Mesenchymal stem cell (in vitro differentiated cells and primary cell): ENCODE data around the gene KCNK18. TPM values are rescaled to one million over a fixed set of nuclear protein-coding genes. Genes with fewer than 3 reads are reported as not detected.

Experiments
- DNase-seq: peaks from one replicate; pipeline ENCODE4 v3.0.0-alpha.2; 2013
- H2AFZ ChIP-seq: one replicate; pipeline ENCODE4 v1.6.1; 2013; ENCODE audit warnings: low read depth, mild to moderate bottlenecking, control low read depth, inconsistent platforms, low read length, moderate library complexity
- H2AK5ac ChIP-seq: 2 replicates; pipeline ENCODE4 v1.6.1; 2013; ENCODE audit warnings: low read length, moderate library complexity, mild to moderate bottlenecking, inconsistent platforms; ENCODE audit not compliant: severe bottlenecking
- H2BK120ac ChIP-seq: one replicate; pipeline ENCODE4 v1.6.1; 2013; ENCODE audit warnings: low read depth, mild to moderate bottlenecking, inconsistent platforms, low read length, moderate library complexity
- H2BK12ac ChIP-seq, 2 experiments: one replicate each; pipeline ENCODE4 v1.6.1; 2013; ENCODE audit warnings: inconsistent platforms in 2 of 2, low read length in 2 of 2, mild to moderate bottlenecking in 2 of 2, moderate library complexity in 2 of 2, control low read depth in 1 of 2
- H2BK15ac ChIP-seq: one replicate; pipeline ENCODE4 v1.6.1; 2013; ENCODE audit warnings: mild to moderate bottlenecking, low read depth, inconsistent platforms; ENCODE audit not compliant: poor library complexity, severe bottlenecking
- H2BK5ac ChIP-seq: 2 replicates; pipeline ENCODE4 v1.6.1; 2013; ENCODE audit warnings: low read depth, mild to moderate bottlenecking, low read length, control low read depth, inconsistent platforms; ENCODE audit not compliant: poor library complexity, severe bottlenecking
- H3K14ac ChIP-seq, 2 experiments: one replicate each; pipeline ENCODE4 v1.6.1; 2013; ENCODE audit warnings: inconsistent platforms in 2 of 2, low read length in 2 of 2, control low read depth in 1 of 2, mild to moderate bottlenecking in 1 of 2, moderate library complexity in 1 of 2
- H3K18ac ChIP-seq, 2 experiments: one replicate each; pipeline ENCODE4 v1.6.1; 2013; ENCODE audit warnings: inconsistent platforms in 2 of 2, low read length in 2 of 2, control low read depth in 1 of 2, low read depth in 1 of 2, mild to moderate bottlenecking in 1 of 2
- H3K23ac ChIP-seq, 2 experiments: one replicate each; pipeline ENCODE4 v1.6.1; 2013; ENCODE audit warnings: inconsistent platforms in 2 of 2, low read length in 2 of 2, mild to moderate bottlenecking in 2 of 2, moderate library complexity in 2 of 2, control low read depth in 1 of 2
- H3K27ac ChIP-seq: 2 replicates; pipeline ENCODE4 v1.5.1; 2013; ENCODE audit warnings: mild to moderate bottlenecking, moderate library complexity, low read length, control low read depth, inconsistent platforms; ENCODE audit not compliant: poor library complexity, severe bottlenecking
- H3K27me3 ChIP-seq, 2 experiments: 2 replicates each; pipeline versions ENCODE4 v1.6.1 to v1.7.0; 2013; ENCODE audit warnings: low read length in 2 of 2, mild to moderate bottlenecking in 2 of 2, moderate library complexity in 2 of 2, control low read depth in 1 of 2, inconsistent platforms in 1 of 2; ENCODE audit not compliant: control insufficient read depth in 1 of 2, insufficient read depth in 1 of 2
- H3K36me3 ChIP-seq, 2 experiments: 2 replicates each; pipeline versions ENCODE4 v1.6.1 to v1.7.0; 2013; ENCODE audit warnings: low read length in 2 of 2, control low read depth in 1 of 2, inconsistent platforms in 1 of 2, low read depth in 1 of 2, mild to moderate bottlenecking in 1 of 2; ENCODE audit not compliant: insufficient read depth in 2 of 2, control insufficient read depth in 1 of 2
- H3K4ac ChIP-seq, 2 experiments: one replicate each; pipeline ENCODE4 v1.6.1; 2013; ENCODE audit warnings: inconsistent platforms in 2 of 2, low read length in 2 of 2, mild to moderate bottlenecking in 2 of 2, moderate library complexity in 2 of 2, control low read depth in 1 of 2, low read depth in 1 of 2
- H3K4me1 ChIP-seq: 2 replicates; pipeline ENCODE4 v1.6.1; 2013; ENCODE audit warnings: low read depth, low read length, control low read depth; ENCODE audit not compliant: control insufficient read depth, insufficient read depth
- H3K4me2 ChIP-seq: 2 replicates; pipeline ENCODE4 v1.6.1; 2013; ENCODE audit warnings: low read length, mild to moderate bottlenecking, inconsistent platforms; ENCODE audit not compliant: poor library complexity, severe bottlenecking
- H3K4me3 ChIP-seq, 2 experiments: 2 replicates each; pipeline versions ENCODE4 v1.5.1 to v1.7.0; 2013; ENCODE audit warnings: low read length in 2 of 2, mild to moderate bottlenecking in 2 of 2, control low read depth in 1 of 2, low read depth in 1 of 2; ENCODE audit not compliant: insufficient read depth in 1 of 2
- H3K79me1 ChIP-seq: replicated peaks from 2 replicates; pipeline ENCODE4 v1.6.1; 2013; ENCODE audit warnings: mild to moderate bottlenecking, control low read depth, low read length, inconsistent platforms; ENCODE audit not compliant: poor library complexity, severe bottlenecking
- H3K9ac ChIP-seq: 2 replicates; pipeline ENCODE4 v1.7.0; 2013; ENCODE audit warnings: mild to moderate bottlenecking, low read length, moderate library complexity
- H3K9me3 ChIP-seq: 2 replicates; pipeline ENCODE4 v1.7.0; 2013; ENCODE audit warnings: mild to moderate bottlenecking, low read length; ENCODE audit not compliant: control insufficient read depth
- H4K8ac ChIP-seq: one replicate; pipeline ENCODE4 v1.6.1; 2013; ENCODE audit warnings: inconsistent platforms, mild to moderate bottlenecking, low read length, moderate library complexity
- H4K91ac ChIP-seq: one replicate; pipeline ENCODE4 v1.6.1; 2013; ENCODE audit warnings: mild to moderate bottlenecking, low read length, inconsistent platforms
- WGBS: methylation state at CpG from one replicate; pipeline ENCODE4 v1.1.7; 2013; ENCODE audit warnings: mixed read lengths; 5-methylcytosine and 5-hydroxymethylcytosine counted together
- small RNA-seq: library from polyadenylated mRNA; stranded (forward); fragments of <200 nt; extraction: miRNeasy Mini kit (QIAGEN cat#:217004); gene quantifications from one replicate; pipeline ENCODE3, GENCODE V24; 2013; ENCODE audit warnings: low read depth

The KCNK18 gene

DNA sequence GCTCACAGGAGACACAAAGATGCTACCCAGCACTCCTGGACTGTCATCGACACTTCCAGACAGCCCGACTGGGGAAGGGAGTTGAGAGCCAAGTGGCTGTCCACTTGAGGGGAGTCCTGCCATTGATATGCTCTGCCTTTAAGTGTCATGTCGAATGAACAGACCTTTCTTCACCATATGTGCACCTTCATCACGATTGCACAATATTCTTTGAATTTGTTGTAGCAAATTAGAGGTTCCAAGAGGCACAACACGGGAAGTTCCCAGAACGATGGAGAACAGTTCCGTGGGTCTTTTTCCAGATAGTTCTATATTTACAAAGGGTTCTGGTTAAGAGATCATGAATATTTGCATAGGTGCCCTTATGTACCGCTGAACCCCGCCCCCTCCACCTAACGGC is 59.6 kb downstream of the KCNK18 start:
- no peak overlapping the region for H2AFZ ChIP-seq
- H3K4ac ChIP-seq: no peak overlapping the region
- no peaks in the 10 kb centered on the region for H3K36me3 ChIP-seq
- no peak overlapping the region for H4K8ac ChIP-seq
- no peaks in the 10 kb centered on the region for H3K9me3 ChIP-seq
- H3K4me3 ChIP-seq: no peak overlapping the region
- no peak overlapping the region for H3K23ac ChIP-seq
- no peak overlapping the region for H3K4me2 ChIP-seq
- H4K91ac ChIP-seq: no peak overlapping the region
- H3K9ac ChIP-seq: no peak overlapping the region
- H2BK120ac ChIP-seq: no peak overlapping the region
- H3K79me1 ChIP-seq: no peaks in the 10 kb centered on the region
- 85% methylated on average over 10 of the region's 10 CpGs for WGBS
- H3K27me3 ChIP-seq: peaks cover 33 to 71% of the 10 kb centered on the region in 2 experiments
- no peak overlapping the region for H3K27ac ChIP-seq
- no peak overlapping the region for H2BK5ac ChIP-seq
- no peak overlapping the region for H2AK5ac ChIP-seq
- no peak for DNase-seq
- no peaks in the 10 kb centered on the region for H3K4me1 ChIP-seq
- no peak overlapping the region for H2BK12ac ChIP-seq
- H2BK15ac ChIP-seq: no peak overlapping the region
- H3K14ac ChIP-seq: no peak overlapping the region
- H3K18ac ChIP-seq: no peak overlapping the region

GRCh38 chr10:117257721-117258120 is 60.4 kb downstream of the KCNK18 start:
- Histone ChIP-seq H3K79me1 (no peaks in the 10 kb centered on the region), H3K9ac (no peak overlapping the region), H2AFZ (no peak overlapping the region), H3K27ac (no peak overlapping the region), H3K23ac (no peak overlapping the region), H3K9me3 (no peaks in the 10 kb centered on the region), H3K18ac (no peak overlapping the region), H2BK12ac (no peak overlapping the region), H3K27me3 (peaks cover 28 to 72% of the 10 kb centered on the region in 2 experiments), H3K4me1 (no peaks in the 10 kb centered on the region), H3K4ac (no peak overlapping the region), H3K36me3 (no peaks in the 10 kb centered on the region), H3K4me3 (no peak overlapping the region), H2AK5ac (no peak overlapping the region), H3K4me2 (no peak overlapping the region), H4K91ac (no peak overlapping the region), H2BK120ac (no peak overlapping the region), H4K8ac (no peak overlapping the region), H2BK5ac (no peak overlapping the region), H2BK15ac (no peak overlapping the region), H3K14ac (no peak overlapping the region)
- WGBS: 98% methylated on average over 3 of the region's 3 CpGs
- no peak for DNase-seq

- DNase-seq: no peak
- H3K23ac ChIP-seq: no peak overlapping the region
- H4K8ac ChIP-seq: no peak overlapping the region
- no peak overlapping the region for H2AK5ac ChIP-seq
- H2BK12ac ChIP-seq: no peak overlapping the region
- H3K4me3 ChIP-seq: no peak overlapping the region
- no peak overlapping the region for H2BK5ac ChIP-seq
- H3K9ac ChIP-seq: no peak overlapping the region
- H3K27me3 ChIP-seq: peaks cover 33 to 64% of the 10 kb centered on the region in 2 experiments
- no peak overlapping the region for H4K91ac ChIP-seq
- no peak overlapping the region for H3K14ac ChIP-seq
- no peak overlapping the region for H3K27ac ChIP-seq
- H3K79me1 ChIP-seq: no peaks in the 10 kb centered on the region
- H3K18ac ChIP-seq: no peak overlapping the region
- H3K4ac ChIP-seq: no peak overlapping the region
- no peaks in the 10 kb centered on the region for H3K4me1 ChIP-seq
- no peaks in the 10 kb centered on the region for H3K36me3 ChIP-seq
- no peak overlapping the region for H2BK15ac ChIP-seq
- no peak overlapping the region for H2AFZ ChIP-seq
- no peak overlapping the region for H2BK120ac ChIP-seq
- H3K4me2 ChIP-seq: no peak overlapping the region
- 58% methylated on average over 2 of the region's 3 CpGs for WGBS
- H3K9me3 ChIP-seq: no peaks in the 10 kb centered on the region
Observed at GRCh38 chr10:117259279-117259678, 62.0 kb downstream of the KCNK18 start.

Small RNA genes lying within 50 kb of the gene (small RNA-seq; reads per million reads assigned to genes)
- gene MIR3663: not detected
